Fibroblast of upper back skin (primary cell): ENCODE data around the gene CYSRT1.
A peak's percentile ranks its signal among the peaks of the same experiment; 100 is the strongest.

Experiments used
- DNase-seq: peaks from one replicate; pipeline ENCODE4 v3.0.0-alpha.2; 2013

CYSRT1 gene

DNA sequence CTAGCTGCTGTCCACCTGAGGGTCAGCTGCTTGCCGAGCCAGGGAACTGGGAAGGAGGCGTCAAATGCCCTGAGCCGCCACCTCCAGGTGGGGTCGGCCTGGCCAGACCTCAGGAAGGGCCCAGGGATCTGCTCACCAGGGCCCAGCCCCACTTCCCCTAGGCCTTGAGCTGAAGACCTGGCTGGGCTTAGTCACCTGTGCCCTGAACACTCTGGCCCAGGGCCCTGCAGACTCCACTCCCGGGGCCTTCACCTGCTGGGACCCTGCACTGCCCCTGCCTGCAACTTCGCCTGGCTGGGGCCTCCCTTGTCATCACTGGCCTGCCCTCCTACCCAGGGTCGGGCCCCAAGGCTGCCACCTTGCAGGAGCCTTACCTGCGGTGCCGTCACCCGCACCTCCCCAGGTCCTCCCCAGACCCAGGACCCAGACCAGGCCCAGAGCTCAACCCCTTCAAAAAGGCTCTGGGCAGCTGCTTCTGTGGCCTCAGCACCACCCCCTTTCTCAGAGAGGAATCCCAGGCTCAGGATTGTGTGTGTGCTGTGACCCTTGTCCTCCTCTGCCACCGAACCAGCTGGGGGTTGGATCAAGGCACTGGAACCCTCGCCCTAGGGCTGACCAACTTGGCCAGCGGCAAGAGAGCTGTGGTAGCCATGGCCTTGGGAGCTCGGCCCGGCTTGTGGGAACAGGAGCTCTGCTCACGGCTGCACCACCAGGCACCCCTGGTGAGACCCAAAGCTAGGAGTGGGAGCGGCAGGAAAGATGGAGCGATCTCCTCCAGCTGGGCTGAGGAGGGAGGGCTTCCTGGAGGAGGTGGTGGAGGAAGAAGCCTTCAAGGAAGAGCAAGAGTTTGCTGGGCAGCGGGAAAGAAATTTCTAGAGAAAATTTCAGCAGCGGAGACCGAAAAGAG lies 29.0 kb downstream of the CYSRT1 start:
- no peak for DNase-seq

DNA sequence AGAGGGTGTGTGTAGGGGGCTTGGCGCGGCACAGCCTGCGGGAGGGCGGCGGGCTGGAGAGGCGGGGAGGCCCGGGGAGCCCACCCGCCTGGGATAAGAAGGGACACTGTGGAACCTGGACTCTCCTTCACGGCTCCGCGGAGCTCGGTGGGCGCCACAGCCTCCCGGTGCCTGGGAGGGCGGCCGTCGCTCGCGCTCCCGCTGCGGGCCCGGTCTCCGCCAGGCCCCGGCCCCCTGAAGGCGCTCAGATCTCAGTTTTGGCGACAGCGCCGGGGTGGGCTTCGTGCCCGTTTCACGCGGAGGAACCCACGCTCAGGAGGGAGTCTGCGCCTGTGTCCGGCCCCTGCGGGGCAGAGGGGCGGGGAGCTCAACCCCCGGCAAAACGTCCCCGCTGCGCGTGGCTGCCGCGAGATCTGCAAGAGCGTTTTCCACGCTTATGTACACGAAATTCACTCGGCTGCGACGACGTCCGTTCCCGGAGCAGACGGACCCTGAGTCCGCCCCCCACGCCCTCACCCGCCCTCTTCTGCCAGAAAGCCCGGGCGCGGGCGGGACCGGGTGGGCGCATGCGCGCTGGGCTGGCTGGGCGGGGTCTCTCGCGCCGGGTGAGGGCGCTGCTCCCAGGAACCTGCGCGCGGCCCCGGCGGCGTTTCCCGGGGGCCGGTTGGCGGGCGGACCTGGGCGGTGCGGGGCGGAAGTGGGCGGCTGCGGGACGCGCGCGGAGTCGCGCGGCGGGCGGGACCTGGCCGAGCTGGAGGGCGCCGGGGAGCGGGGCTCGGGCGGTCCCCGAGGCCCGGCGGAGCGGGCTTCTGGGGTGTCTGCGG lies 29.9 kb downstream of the CYSRT1 start, which contains the start of gene NELFB:
Gene NELFB, plus strand, starts transcription at position 704 of the 824 bp plus-strand sequence.
- peak; percentile 85 for DNase-seq

DNA sequence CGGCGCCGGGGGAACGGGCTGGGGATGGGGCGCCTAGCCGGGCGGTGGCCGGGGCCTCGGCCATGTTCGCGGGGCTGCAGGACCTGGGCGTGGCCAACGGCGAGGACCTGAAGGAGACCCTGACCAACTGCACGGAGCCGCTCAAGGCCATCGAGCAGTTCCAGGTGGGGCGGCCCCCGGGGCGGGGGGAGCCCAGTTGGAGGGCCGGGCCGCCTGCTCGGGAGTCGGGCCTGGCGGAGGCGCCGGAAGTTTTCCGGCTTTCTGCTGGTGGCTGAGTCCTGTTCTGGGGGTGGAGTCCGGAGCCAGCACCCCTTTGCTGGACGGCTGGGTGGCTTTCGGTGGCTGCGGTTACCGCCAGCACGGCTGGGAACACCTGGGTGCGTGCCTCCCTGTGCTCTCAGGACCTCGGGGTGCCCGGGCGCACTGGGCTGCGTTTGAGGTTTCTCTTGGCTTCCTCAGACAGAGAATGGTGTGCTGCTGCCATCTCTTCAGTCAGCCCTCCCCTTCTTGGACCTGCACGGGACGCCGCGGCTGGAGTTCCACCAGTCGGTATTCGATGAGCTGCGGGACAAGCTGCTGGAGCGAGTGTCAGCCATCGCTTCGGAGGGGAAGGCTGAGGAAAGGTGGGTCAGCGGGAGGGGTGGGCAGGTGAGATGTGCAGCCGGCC lies 30.6 kb downstream of the CYSRT1 start:
- DNase-seq: no peak

DNA sequence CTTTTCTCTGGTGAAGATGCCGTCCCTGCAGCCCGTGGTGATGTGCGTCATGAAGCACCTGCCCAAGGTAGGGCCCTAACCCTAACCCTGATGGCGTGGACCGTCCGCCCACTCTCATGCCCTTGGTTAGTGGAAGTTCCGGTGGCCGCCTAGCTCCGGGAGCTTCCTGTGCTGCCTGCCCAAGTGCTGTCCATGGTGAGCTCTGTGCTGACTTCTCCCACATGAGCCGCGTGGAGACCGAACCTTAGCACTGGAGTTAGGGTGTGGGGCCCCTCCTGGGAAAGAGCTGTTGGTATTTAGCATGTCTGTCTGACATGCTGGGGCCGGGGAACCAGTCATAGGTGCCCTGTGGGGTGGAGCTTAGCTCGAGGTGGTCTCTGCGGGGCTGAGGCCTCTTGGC lies 31.4 kb downstream of the CYSRT1 start:
- no peak for DNase-seq

DNA sequence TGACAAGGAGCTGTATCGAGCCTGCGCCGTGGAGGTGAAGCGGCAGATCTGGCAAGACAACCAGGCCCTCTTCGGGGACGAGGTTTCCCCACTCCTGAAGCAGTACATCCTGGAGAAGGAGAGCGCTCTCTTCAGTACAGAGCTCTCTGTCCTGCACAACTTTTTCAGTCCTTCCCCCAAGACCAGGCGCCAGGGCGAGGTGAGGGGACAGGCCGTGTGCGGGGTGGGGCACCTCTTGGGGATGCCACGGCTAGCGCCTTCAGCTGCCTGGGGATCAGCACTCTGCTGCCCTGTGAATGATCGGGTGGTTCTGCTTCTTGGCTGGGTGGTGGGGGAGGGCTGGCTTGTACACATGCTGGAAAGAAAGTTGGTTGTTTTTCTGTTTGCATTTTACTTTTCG lies 31.9 kb downstream of the CYSRT1 start:
- DNase-seq: no peak

DNA sequence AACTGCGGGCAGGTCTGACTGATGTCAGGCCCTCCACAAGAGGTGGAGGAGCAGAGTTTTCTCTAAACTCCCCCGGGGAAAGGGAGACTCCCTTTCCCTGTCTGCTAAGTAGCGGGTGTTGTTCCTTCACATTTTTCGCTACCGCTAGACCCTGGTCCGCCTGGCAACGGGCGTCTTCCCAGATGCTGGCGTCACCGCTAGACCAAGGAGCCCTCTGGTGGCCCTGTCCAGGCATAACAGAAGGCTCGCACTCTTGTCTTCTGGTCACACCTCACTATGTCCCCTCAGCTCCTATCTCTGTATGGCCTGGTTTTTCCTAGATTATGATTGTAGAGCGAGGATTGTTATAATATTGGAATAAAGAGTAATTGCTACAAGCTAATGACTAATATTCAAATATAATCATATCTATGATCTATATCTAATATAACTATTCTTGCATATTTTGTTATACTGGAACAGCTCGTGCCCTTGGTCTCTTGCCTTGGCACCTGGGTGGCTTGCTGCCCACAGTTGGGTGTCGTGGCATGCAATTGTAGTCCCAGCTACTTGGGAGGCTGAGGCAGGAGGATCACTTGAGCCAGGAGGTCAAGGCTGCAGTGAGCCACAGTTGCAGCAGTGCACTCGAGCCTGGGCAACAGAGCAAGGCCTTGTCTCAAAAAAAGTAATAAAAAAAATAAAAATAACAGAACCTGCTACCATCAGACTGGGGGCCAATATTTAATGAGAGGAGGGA lies 37.4 kb downstream of the CYSRT1 start:
- DNase-seq: peak; percentile 39

DNA sequence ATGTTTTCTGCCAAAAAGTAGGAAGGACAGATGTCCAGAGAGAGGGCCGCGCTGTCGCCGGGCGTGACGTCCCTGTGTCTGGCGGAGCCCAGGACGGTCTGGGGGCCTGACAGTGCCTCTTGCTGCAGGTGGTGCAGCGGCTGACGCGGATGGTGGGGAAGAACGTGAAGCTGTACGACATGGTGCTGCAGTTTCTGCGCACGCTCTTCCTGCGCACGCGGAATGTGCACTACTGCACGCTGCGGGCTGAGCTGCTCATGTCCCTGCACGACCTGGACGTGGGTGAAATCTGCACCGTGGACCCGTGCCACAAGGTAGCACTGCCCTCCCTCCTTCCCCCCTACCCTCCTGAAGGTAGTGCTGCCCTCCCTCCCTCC lies 37.9 kb downstream of the CYSRT1 start:
- DNase-seq: no peak

DNA sequence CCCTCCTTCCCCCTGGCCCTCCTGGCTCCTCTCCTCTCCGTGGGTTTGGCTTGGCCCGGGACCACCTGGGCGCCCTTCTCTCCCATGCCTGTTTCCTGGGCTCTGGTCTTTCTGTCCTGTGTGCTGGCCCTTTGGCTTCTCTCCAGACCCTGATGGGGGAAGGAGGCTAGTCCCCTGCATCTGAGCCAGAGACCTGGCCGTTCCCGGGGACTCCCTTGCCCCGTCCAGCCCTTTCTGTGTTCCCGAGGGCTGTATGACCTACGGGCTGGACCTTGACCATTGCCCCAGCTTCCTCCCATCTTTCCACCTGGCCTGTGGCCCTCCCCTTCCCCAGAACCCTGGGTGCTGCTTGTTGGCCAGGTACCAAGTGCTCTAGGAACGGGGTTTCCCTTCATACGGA lies 38.5 kb downstream of the CYSRT1 start:
- DNase-seq: no peak

DNA sequence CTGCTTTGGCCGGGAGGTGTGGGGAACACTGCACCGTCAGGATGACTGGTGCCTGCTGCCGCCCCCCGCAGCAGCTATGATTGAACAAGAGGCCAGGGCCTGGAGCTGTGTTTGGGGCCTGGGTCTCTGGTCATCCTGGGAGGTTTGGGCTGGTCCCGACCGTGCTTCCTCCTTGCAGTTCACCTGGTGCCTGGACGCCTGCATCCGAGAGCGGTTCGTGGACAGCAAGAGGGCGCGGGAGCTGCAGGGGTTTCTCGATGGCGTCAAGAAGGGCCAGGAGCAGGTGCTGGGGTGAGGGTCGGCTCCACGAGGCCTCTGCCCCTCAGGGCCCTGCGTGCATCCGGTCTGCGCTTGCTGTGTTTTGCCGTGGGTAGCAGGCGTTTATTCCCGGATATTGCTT lies 39.1 kb downstream of the CYSRT1 start:
- DNase-seq: no peak

DNA sequence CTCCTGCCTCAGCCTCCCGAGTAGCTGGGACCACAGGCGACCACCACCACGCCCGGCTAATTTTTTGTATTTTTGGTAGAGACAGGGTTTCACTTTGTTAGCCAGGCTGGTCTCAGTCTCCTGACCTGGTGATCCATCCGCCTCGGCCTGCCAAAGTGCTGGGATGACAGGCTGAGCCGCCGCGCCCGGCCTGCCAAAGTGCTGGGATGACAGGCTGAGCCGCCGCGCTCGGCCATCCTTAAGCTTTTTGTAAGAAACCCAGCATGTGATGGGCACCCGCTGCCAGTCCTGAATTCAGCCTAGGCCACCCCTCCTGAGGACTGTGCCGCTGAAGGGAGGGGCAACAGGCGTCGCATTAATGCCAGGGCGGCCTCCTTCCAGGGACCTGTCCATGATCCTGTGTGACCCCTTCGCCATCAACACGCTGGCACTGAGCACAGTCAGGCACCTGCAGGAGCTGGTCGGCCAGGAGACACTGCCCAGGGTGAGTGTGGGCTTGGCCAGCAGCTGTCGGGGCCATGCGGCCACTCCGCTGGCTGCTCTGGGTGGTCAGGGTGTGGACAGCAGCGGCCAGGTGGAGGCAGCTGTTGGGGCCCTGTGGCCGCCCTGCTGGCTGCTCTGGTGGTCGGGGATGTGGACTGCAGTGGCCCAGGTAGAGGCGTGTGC lies 40.7 kb downstream of the CYSRT1 start:
- no peak for DNase-seq

DNA sequence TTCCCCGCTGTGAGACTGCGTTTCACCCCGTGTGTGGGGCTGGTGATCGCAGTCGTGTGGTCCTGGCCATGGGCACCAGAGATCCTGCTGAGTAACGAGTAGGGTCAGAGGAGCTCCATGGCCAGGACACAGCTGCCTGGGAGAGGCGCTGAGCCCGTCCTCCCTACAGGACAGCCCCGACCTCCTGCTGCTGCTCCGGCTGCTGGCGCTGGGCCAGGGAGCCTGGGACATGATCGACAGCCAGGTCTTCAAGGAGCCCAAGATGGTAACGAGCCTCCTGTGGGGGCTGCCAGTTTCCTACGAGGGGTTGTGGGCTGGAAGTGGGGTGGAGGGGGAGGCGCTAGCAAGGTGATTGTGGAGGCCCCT lies 41.2 kb downstream of the CYSRT1 start:
- DNase-seq: no peak

DNA sequence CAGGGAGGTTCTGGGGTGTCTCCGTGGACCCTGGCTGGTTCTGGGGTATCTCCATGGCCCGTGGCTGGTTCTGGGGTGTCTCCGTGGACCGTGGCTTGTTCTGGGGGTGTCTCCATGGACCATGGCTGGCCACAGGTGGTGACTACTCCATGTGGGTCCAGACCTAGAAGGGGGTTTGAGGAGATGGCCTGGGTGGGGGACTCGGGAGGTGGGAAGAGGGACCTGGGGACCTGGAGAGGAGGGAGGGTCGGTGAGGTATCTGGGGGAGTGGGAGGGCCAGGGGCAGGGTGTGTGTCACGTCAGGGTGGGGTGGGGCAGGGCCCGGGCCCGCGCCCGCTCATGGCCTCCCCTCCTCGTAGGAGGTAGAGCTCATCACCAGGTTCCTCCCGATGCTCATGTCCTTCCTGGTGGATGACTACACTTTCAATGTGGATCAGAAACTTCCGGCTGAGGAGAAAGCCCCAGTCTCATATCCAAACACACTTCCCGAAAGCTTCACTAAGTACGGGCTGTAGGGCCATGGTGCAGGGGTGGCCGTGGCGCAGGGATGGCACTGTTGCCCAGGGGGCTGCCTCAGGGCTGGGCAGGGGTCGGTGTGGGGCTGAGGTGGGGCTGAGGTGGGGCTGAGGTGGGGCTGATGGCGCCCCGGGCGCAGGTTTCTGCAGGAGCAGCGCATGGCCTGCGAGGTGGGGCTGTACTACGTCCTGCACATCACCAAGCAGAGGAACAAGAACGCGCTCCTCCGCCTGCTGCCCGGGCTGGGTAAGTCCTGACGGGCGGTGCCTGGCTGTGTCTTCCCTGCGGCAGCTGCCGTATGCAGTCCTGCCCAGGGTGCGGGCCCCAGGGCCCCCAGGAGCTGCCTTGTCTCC lies 41.8 kb downstream of the CYSRT1 start:
- no peak for DNase-seq

DNA sequence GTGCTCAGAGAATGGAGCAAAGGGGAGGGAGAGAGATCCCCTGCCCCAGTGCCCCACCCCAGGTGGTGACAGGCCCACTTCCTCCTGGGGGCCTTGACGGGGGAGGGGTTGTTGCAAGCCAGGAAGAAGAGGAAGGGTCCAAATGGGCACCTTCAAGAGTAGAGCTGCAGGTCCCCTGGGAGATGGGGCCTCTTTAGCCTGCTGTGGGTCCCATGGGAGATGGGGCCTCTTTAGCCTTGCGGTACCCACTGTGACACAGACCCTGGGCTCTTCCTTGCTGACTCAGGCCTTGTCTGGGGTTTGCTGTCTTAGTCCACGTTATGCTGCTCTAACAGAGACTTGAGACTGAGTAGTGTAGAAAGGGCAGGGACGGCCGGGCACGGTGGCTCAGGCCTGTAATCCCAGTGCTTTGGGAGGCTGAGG lies 43.0 kb downstream of the CYSRT1 start:
- no peak for DNase-seq

DNA sequence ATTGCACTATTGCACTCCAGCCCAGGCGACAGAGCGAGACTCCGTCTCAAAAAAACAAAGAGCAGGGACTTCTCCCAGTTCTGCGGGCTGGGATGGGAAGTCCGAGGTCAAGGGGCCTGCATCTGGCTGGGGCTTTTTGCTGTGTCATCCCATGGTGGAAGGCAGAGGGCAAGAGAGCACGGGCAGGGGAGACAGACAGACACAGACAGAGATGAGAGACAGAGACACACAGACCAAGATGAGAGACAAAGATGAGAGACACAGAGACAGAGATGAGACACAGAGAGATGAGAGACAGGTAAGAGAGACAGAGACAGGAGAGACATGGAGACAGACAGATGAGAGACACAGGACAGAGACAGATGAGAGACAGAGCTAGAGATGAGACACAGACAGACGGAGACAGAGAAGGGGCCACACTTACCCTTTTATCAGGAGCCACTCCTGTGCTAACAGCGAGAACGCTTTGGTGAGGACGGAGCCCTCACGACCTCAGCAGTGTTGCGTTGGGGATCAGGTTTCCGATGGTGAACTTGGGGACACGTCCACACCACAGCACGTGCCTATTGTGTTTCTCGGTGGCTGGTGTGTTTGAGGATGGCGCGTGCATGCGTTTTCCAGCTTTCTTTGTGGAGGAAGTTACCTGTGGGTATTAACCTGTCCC lies 43.7 kb downstream of the CYSRT1 start:
- DNase-seq: no peak

DNA sequence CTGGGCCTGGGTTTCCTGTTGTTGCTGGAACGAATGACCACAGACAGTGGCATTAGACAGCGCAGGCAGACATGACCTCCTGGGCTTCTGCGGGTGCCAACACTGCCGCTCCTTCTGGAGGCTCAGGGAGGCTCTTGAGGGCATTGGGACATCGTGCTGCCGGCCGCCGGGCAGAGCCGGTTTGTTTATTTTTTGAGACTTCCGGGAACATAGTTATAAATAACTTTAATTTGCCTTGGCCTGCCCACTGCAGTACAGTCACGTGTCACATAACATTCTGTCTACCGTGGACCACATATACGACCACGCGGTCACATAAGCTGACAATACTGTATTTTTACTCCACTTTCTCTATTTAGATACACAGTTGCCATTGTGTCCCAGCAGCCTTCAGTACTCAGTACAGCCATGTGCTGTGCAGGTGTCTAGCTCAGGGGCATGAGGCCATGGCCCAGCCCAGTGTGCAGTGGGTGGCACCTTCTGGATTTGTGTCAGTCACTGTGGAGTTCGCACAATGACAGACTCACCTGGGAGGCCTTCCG lies 44.3 kb downstream of the CYSRT1 start:
- no peak for DNase-seq

DNA sequence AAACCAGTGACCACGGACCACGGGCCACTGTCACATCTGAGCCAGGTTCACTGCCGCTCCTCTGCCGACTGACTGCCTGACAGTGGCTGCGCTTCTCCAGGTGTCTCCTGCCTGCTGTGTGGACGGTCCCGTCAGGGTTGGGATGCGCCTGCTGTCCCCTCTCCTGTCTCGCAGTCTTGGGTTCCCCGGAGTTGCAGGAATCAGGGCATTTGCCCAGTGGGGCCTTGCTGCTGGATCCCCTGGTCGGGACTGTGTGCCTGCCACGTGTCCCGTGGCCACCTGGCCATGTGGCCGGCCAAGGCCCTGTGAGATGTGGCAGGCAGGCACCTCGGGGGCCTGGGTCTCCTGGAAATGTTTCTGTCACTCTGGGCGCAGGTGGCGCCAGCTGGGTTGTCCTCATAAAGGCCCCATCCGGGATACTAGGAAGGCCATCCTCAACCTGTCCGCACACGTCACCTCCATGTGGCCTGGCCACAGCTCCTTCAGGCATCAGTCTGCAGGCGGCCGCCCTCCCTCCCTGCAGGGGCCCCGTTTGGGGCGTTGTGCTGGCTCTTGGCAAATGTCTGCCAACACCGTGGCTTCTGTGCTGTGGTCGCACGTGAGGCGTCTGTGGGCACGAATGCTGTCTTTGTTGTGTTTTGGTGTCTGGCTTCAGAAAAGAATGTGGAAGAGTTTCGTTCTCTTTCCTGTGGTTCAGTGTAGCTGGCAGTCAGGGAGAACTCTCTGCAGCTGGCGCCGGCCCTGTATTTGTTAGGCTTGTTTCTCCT lies 46.1 kb downstream of the CYSRT1 start:
- no peak for DNase-seq

DNA sequence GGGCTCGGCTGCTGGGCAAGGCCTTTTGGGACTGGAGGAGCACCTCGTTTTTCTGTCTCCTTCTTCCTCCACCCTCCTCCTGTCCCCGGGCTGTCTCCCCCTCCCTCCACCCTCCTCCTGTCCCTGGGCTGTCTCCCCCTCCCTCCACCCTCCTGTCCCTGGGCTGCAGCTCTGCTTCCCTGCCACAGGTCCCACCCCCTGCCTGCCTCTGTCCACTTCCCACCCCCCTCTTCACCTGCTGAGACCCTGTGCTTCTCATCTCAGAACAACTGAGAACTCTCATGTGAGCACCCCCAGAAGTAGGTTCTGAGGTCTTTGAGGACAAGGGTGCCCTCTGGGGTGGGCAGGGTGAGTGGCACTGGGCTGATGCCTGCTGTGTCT lies 46.7 kb downstream of the CYSRT1 start:
- no peak for DNase-seq

DNA sequence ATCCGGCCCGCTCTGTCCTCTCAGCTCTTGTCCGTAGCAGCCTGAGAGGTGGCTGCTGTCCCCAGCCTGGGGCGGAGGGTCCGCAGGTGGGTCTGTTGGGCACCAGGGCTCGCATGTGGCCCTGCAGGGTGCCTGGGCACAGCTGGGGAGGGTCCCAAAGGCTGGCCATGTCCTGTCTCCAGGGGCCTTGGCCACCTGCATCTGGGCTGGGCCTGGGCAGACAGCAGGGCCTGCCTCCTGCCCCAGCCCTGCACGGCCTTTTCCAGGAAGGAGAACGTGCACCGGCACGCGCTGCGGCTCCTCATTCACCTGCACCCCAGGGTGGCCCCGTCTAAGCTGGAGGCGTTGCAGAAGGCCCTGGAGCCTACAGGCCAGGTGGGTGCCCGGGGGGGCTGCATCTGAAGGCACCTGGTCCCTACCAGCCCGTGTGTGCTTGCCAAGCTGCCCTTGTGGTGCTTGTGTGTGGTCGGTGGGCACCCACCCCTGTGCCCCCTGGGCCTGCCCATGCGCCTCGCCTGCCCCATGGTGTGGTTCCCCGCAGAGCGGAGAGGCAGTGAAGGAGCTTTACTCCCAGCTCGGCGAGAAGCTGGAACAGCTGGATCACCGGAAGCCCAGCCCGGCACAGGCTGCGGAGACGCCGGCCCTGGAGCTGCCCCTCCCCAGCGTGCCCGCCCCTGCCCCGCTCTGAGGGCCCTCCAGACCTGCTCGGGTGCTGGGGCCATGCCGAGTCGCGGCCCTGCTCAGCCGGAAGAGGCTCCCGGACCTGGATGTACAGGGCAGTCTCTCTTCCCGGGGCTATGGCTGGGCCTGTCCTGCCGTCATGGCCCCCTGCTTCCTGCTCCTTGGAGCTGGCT lies 47.5 kb downstream of the CYSRT1 start:
- DNase-seq: no peak

DNA sequence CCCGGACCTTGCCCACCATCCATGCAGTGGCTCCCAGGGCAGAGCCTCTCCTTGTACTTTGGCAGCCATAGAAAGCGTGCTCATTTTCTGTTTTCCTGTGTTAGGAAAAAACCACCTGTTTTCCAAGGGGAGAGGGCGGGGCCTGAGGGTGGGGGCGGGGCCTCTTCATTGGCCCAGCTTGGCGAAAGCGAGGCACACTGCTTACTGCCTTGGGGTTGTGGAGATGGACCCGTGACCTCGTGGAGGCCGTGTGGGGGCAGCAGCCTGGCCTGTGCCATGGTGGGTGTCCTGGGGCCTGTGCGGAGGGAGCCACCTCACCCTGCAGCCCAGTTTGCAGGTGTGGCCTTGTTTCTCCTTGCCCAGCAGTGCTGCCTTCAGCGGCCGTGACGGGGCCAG lies 48.1 kb downstream of the CYSRT1 start:
- DNase-seq: no peak
